Measurements from ENCODE around the gene ASPHD1.

DNA sequence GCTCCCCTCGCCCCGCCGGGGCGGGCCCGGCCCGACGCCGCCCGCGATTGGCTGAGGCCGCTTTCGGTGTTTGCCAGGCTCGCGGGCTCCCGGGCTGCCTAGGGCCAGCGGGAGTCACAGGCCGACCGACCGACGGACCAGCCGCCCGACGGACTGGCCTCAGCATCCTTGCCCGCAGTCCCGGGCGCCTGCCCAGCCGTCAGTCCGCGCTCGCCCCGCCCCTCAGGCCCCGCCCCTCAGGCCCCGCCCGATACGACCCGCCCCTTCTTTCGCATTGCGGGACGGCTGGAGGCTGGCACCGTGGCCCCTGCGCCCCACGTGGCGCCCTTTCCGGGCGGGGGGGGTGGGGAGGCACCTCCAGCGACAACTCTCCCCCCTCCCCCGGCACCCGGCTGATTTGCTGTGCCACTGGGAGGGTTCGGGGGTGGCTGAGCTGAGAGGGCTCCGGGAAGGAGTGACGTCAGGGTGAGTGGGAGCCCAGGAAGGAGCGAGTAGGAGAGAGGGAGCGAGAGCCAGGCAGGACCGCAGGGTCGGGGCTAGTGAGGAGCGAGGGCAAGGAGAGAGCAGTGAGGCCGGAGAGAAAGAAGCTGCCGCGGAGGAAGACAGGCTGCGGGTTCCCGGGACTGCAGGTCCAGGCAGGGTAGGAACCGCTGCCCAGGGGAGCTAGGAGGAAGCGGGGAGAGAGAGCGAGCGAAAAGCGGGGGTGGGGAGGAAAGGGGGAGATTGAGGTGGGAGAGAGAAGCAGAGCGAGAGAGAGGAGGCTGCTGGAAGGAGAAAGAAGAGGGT, at the start of gene ASPHD1:
- TF ChIP-seq, protein P1, sequence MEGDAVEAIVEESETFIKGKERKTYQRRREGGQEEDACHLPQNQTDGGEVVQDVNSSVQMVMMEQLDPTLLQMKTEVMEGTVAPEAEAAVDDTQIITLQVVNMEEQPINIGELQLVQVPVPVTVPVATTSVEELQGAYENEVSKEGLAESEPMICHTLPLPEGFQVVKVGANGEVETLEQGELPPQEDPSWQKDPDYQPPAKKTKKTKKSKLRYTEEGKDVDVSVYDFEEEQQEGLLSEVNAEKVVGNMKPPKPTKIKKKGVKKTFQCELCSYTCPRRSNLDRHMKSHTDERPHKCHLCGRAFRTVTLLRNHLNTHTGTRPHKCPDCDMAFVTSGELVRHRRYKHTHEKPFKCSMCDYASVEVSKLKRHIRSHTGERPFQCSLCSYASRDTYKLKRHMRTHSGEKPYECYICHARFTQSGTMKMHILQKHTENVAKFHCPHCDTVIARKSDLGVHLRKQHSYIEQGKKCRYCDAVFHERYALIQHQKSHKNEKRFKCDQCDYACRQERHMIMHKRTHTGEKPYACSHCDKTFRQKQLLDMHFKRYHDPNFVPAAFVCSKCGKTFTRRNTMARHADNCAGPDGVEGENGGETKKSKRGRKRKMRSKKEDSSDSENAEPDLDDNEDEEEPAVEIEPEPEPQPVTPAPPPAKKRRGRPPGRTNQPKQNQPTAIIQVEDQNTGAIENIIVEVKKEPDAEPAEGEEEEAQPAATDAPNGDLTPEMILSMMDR (IDR thresholded peaks at IDR 0.05): no peak
- TF ChIP-seq POLR2A (IDR thresholded peaks at IDR 0.05): no peak
